ENCODE results near the gene MYH14. TPM values are rescaled to one million over a fixed set of nuclear protein-coding genes. Genes with fewer than 3 reads are reported as not detected.

The MYH14 gene
- total and polyA plus RNA-seq, 2 of the 4 experiments (the other 2 are of a cell fraction): not detected

- Histone ChIP-seq H3K4me1 (ENCODE audit: control insufficient read depth, insufficient read depth, low read length) (no peaks in the 10 kb centered on the region), H3K14ac (replicated peaks; ENCODE audit: low read depth, low read length) (no peak overlapping the region), H4K5ac (ENCODE audit: low read depth, low read length) (no peak overlapping the region), H4K91ac (ENCODE audit: insufficient read depth, low read depth, low read length) (no peak overlapping the region), H3K36me3 (ENCODE audit: control insufficient read depth, insufficient read depth, low read length) (no peaks in the 10 kb centered on the region), H3K23ac (ENCODE audit: low read depth, low read length) (no peak overlapping the region), H3K27me3 (ENCODE audit: control insufficient read depth, insufficient read depth, low read length) (peaks cover 46% of the 10 kb centered on the region), H3K9ac (ENCODE audit: low read depth, low read length) (no peak overlapping the region), H3K79me1 (ENCODE audit: low read depth in 1 of 2, low read length in 2 of 2) (no peaks in the 10 kb centered on the region), H2AK9ac (replicated peaks; ENCODE audit: low read depth, low read length, poor library complexity) (no peak overlapping the region), H4K8ac (ENCODE audit: low read depth in 2 of 2, low read length in 2 of 2) (no peak overlapping the region), H2AFZ (replicated peaks; ENCODE audit: low read length, poor library complexity) (no peak overlapping the region), H4K20me1 (ENCODE audit: insufficient read depth, low read length) (no peaks in the 10 kb centered on the region), H3K4me2 (ENCODE audit: low read depth, low read length) (no peak overlapping the region), H3K4me3 (ENCODE audit: insufficient read depth, low read depth, low read length) (peak overlapping the region; percentile 25; the same call in 1 of the 2 replicates), H2BK120ac (ENCODE audit: low read depth, low read length) (no peak overlapping the region), H2BK20ac (ENCODE audit: low read depth, low read length) (no peak overlapping the region), H3K9me3 (ENCODE audit: control insufficient read depth, insufficient read depth, low read length) (peaks cover 11% of the 10 kb centered on the region), H3K4ac (ENCODE audit: low read depth, low read length) (no peak overlapping the region), H2AK5ac (ENCODE audit: low read depth, low read length) (no peak overlapping the region), H3K18ac (ENCODE audit: low read depth, low read length) (no peak overlapping the region), H3K56ac (ENCODE audit: extremely low read depth, insufficient read depth, low read length) (no peak overlapping the region), H3K27ac (ENCODE audit: insufficient read depth, low read length) (no peak overlapping the region), H2BK5ac (ENCODE audit: low read depth, low read length, poor library complexity, severe bottlenecking) (no peak overlapping the region), H2BK15ac (ENCODE audit: low read depth, low read length) (no peak overlapping the region), H3K9me1 (ENCODE audit: insufficient read depth, low read length) (no peaks in the 10 kb centered on the region; the same call in 1 of the 2 replicates)
- TF ChIP-seq RFX5 (IDR thresholded peaks at IDR 0.05; ENCODE audit: low read depth, low read length) (no peak), NFE2L2 (IDR thresholded peaks at IDR 0.05; ENCODE audit: low read depth, low read length) (no peak), POLR2A (IDR thresholded peaks at IDR 0.05; ENCODE audit: low read depth, low read length) (no peak), MXI1 (IDR thresholded peaks at IDR 0.05; ENCODE audit: borderline replicate concordance, low read depth, low read length) (no peak), MAZ (IDR thresholded peaks at IDR 0.05; ENCODE audit: borderline replicate concordance, low read depth, low read length) (no peak), RCOR1 (IDR thresholded peaks at IDR 0.05; ENCODE audit: insufficient replicate concordance, low read length) (no peak), SMC3 (IDR thresholded peaks at IDR 0.05; ENCODE audit: low read depth, low read length) (no peak), BHLHE40 (IDR thresholded peaks at IDR 0.05; ENCODE audit: low read depth, low read length) (no peak), RAD21 (IDR thresholded peaks at IDR 0.05; ENCODE audit: low read length) (no peak), CEBPB (IDR thresholded peaks at IDR 0.05; ENCODE audit: low read depth, low read length) (no peak), USF2 (IDR thresholded peaks at IDR 0.05; ENCODE audit: low read depth, low read length) (no peak), ELK1 (IDR thresholded peaks at IDR 0.05; ENCODE audit: borderline replicate concordance, low read depth, low read length) (no peak), FOS (IDR thresholded peaks at IDR 0.05; ENCODE audit: low read depth, low read length) (no peak)
- intact Hi-C loops (cut with micrococcal nuclease): no loop called here
- in situ Hi-C loops (cut with MboI; ENCODE audit: low sequenced_read_pairs): no loop called here
- WGBS, 2 experiments (ENCODE audit: extremely low coverage in 2 of 2, insufficient read length in 1 of 2): no CpG with 5 or more reads among the region's 40 CpGs
- DNase-seq: no peak
- POLR2A ChIA-PET (ENCODE audit: unreplicated experiment): no interaction called here
- CTCF ChIA-PET: no interaction called here
- no peak for ATAC-seq (ENCODE audit: low read depth)
- dilution Hi-C loops (cut with HindIII; ENCODE audit: low sequenced_read_pairs, unreplicated experiment): no loop called here
- BruUV-seq (replicated peaks): no TSS peak
Measured at GRCh38 chr19:50328873-50329145, 125.4 kb downstream of the MYH14 start.

All from IMR-90 (cell line).